GM18520 (cell line): ENCODE results near the gene ERBB4.
"Not testable (repeated sequence)": the region's sequence is repeated elsewhere in the genome, so short reads cannot be mapped to it uniquely, and the experiment has no call there.

Source experiments
- ATAC-seq: cut with Tn5 transposase; IDR thresholded peaks from one replicate; pipeline ENCODE4 v1.9.1; 2021; ENCODE audit not compliant: unreplicated experiment

Gene ERBB4

GRCh38 chr2:212237350-212238095, 301.1 kb downstream of the ERBB4 start:
- ATAC-seq, result no peak

- no peak for ATAC-seq
Measured at GRCh38 chr2:212228743-212229171, 309.8 kb downstream of the ERBB4 start.

GRCh38 chr2:212227755-212228154, 310.8 kb downstream of the ERBB4 start:
- no peak for ATAC-seq

GRCh38 chr2:212226114-212226513, 312.5 kb downstream of the ERBB4 start:
- no peak for ATAC-seq

- no peak for ATAC-seq
Measured at GRCh38 chr2:212223696-212224095, 314.9 kb downstream of the ERBB4 start.

GRCh38 chr2:212213191-212213590, 325.4 kb downstream of the ERBB4 start:
- ATAC-seq, result peak; percentile 69

- no peak for ATAC-seq
Measured at GRCh38 chr2:212208467-212208866, 330.1 kb downstream of the ERBB4 start.

GRCh38 chr2:212197776-212198175, 340.8 kb downstream of the ERBB4 start:
- ATAC-seq, result no peak

- ATAC-seq, result no peak
Measured at GRCh38 chr2:212195626-212196025, 343.0 kb downstream of the ERBB4 start.

DNA sequence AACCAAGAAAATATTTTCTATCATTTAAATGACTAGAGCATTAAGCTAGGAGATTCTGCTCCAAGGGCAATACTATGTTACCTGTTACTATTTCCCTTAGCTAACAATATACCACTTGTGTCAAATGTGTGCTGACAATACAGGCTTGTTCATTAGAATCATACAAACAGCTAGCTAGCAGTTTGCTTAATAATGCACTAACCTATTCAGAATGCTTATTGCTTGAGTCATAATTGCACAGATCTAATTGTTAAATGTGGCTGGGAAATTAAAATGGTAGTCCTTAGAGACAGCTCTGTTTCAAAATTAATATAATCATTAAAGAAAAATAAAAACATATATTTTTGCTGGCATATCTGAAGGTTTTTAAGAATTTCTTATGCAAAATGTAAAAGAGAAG, 344.2 kb downstream of the ERBB4 start:
- no peak for ATAC-seq

DNA sequence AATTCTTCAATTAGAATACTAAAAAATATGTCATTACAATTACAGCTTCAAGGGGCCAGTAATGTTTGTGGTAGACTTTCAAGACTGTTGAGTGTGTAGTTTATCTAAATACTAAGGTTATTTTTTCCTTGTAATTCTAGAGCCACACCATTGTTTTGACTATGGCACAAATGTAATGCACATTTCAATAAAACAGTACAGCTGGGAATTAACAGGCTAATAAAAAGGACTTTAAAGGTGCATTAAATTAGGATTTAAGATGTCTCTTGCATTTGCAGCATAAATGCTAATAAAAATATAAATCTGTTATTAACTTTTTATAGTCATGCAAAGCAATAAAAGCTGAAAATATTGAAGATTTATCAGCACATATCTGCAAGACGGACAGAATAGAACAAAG, 344.8 kb downstream of the ERBB4 start:
- no peak for ATAC-seq

GRCh38 chr2:212193056-212193455, 345.5 kb downstream of the ERBB4 start:
- ATAC-seq, result no peak

GRCh38 chr2:212191438-212191837, 347.2 kb downstream of the ERBB4 start:
- not testable (repeated sequence) for ATAC-seq

DNA sequence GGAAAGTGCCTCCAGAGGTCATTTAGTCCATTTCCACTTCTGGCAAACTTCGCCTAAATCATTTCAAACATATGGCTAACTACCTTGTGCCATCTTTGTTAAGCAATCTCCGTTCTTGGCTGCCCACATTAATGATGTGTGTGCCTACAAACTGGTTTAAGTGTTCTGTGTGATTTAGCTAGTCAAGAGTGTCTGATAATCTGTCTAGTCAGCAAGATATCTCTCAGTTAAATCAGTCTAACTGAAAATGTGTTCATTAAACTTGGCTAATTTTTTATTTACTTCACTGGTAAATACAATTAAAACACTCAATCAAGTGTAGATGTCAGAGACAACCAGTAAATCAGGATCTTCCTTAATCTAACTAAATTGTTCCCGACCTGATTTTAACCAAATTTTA, 352.4 kb downstream of the ERBB4 start:
- no peak for ATAC-seq

GRCh38 chr2:212181646-212182045, 357.0 kb downstream of the ERBB4 start:
- ATAC-seq, result no peak

- ATAC-seq, result no peak
Measured at GRCh38 chr2:212180408-212181083, 358.1 kb downstream of the ERBB4 start.

GRCh38 chr2:212177724-212178123, 360.9 kb downstream of the ERBB4 start:
- no peak for ATAC-seq

DNA sequence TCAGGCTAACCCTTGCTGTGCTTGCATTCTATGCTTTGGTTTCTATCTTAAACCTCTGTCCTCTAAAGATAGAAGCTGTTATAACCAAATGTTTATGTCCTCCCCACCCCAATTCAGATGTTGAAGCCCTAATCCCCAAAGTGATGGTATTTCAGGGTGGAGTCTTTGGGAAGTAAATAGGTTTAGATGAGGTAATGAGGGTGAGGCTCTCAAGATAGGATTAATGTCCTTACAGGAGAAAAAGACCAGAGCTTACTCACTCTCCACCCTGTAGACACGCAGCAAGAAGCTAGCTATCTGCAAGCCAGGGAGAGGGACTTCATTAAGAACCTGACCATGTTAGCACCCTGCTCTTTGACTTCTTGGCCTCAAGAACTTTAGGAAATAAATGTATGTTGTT, 362.5 kb downstream of the ERBB4 start:
- no peak for ATAC-seq

DNA sequence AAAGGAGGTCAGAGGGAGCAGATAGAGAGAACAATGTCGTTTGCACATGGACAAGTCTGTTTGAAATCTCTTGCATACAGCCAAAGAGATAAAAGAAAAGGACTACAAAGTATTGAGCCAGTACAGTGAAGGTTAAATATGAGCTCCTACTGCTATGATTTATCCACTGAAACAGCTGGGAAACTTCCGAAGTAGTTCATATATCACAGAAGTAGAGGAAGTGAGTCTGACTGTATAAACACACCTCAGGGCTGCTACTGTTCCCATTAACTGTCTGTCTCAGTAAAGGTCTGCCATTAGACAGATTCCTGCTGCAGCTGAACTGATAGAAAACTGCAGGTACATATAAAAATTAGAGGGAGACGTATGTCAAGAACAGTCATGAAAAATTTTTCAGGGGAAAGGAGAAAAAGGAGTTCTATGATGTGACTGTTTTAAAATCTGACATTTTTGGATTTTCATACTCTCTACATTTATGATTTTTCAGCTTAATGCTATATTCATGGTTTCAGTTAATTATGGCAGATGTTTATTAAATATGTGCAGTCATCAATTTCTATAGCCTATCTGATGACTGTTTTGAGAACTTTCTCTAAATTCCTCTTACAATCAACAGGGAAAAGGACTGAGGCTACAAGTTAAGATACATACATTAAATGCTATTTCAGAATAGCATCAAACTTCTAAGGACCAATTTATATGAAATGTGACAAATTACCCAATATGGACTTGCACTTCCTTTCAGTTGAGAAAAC, 364.7 kb downstream of the ERBB4 start:
- no peak for ATAC-seq

- no peak for ATAC-seq
Measured at GRCh38 chr2:212173331-212173730, 365.3 kb downstream of the ERBB4 start.

DNA sequence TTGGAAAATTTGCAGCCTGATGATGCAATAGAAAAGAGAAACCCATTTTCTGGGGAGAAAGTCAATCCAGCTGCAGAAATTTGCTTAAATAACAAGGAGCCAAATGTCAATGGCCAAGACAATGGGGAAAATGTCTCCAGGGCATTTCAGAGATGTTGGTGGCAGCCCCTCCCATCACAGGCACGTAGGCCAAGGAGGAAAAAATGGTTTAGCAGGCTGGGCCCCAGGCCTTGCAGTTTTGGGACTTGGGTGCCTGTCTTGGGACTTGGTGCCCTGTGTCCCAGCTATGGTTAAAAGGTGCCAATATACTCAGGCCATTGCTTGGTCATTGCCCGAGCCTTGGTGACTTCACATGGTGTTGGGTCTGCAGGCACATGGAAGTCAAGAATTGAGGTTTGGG, 368.2 kb downstream of the ERBB4 start:
- ATAC-seq, result no peak

DNA sequence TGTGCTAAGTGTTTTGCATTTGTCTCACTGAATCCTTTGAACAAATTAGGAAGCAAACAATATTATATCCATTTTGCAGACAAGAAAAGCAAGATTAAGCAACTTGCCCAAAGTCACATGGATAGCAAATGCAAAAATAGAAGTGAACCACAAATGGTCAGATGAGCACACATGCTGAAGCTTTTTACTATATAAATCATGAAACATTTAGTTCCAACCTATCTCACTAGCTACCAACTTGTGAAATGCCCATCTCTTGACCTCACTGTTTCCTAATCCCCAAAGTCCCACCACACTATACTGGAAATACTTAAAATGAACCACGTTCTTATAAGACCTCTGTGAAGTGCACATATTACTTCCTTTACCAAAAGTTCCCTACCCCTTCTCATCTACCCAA, 380.5 kb downstream of the ERBB4 start:
- no peak for ATAC-seq
